ENCODE results near the gene FGF22.

DNA sequence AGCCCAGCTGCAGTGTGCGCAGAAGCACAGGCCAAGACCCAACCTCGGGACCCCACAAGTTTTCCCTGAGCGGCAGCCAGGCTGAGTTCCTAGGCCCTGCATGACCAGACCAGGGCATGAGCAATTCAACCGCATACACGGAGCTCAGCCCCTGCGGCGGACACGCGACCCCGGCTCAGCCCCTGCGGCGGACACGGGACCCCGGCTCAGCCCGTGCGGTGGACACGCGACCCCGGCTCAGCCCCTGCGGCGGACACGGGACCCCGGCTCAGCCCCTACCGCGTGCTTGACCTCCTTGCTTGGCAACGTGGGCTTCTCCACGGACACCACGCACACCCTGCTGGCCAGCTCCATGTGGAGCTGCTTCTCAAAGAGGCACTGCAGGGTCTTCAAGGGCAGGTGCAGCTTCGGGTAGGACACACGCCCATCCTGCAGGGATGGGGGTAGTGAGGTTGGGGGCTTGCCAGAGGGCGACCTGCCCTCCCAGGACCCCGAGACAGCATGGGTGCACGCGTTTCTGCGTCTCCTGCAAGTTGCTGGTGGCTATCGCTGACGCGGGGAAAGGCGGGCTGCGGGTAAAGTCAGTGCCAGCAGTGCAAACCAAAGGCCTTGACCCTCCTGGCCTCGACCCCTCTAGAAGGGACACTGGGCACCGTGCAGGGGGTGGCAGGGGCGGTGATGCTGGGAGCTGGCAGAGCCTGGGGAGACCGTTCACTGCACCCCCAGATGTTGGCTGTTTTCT lies 16.3 kb upstream of the FGF22 start:
- TF ChIP-seq, protein P1, sequence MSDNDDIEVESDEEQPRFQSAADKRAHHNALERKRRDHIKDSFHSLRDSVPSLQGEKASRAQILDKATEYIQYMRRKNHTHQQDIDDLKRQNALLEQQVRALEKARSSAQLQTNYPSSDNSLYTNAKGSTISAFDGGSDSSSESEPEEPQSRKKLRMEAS (IDR thresholded peaks at IDR 0.05): no peak
- TF ChIP-seq JUN (IDR thresholded peaks at IDR 0.05; ENCODE audit: low read depth, low read length): no peak
- TF ChIP-seq, protein P2, sequence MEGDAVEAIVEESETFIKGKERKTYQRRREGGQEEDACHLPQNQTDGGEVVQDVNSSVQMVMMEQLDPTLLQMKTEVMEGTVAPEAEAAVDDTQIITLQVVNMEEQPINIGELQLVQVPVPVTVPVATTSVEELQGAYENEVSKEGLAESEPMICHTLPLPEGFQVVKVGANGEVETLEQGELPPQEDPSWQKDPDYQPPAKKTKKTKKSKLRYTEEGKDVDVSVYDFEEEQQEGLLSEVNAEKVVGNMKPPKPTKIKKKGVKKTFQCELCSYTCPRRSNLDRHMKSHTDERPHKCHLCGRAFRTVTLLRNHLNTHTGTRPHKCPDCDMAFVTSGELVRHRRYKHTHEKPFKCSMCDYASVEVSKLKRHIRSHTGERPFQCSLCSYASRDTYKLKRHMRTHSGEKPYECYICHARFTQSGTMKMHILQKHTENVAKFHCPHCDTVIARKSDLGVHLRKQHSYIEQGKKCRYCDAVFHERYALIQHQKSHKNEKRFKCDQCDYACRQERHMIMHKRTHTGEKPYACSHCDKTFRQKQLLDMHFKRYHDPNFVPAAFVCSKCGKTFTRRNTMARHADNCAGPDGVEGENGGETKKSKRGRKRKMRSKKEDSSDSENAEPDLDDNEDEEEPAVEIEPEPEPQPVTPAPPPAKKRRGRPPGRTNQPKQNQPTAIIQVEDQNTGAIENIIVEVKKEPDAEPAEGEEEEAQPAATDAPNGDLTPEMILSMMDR (IDR thresholded peaks at IDR 0.05; ENCODE audit: control extremely low read depth in 1 of 3, insufficient read depth in 1 of 3, low read depth in 1 of 3, low read length in 3 of 3): no peak
- TF ChIP-seq CBX5 (IDR thresholded peaks at IDR 0.05; ENCODE audit: low read depth, low read length): no peak
- no peak for TF ChIP-seq POLR2AphosphoS5 (IDR thresholded peaks at IDR 0.05; ENCODE audit: low read depth, low read length)
- no peak for TF ChIP-seq TAF1 (IDR thresholded peaks at IDR 0.05; ENCODE audit: low read depth, low read length)
